ENCODE data around the gene EIF4E2. TPM values are rescaled to one million over a fixed set of nuclear protein-coding genes. Genes with fewer than 3 reads are reported as not detected.

EIF4E2 gene
- total and polyA plus RNA-seq, 2 of the 13 experiments (the other 11 are each of a cell fraction or from before 2014, with no cell fraction given) = 25.0 to 101 TPM

DNA sequence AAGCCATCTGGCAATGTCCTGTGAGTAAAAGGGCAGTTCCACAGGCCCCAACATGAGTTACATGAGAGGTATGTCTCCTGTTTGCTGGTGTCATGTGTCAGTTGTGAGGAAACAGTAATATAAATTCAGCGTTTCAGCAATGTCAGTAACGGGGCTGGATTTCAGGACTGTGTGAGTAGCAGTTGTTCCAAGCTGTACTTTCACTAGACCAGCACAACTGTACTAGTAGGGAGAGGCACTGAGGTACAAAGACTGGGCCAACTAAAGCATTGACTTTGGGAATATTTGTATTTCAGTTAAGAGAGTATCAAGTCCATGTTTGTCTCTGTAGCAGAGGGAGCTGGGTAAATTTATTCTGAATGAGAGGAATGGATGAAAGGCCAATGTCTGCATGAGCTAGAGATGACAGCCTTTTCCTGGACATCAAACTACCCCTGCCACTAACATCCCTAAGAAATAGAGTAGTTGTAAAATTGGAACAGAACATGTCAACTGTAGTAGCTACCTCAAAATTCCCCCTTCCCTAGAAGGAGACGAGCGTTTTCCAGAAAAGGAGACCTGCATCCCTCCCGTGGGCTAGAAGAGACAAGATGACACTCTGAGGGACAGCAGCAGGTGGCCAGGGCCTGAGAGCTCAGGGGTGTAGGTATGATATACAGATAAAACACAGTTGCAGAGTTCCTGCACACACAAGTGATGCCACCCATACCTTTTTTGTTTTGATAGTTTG is 24.4 kb downstream of the EIF4E2 start (continued):
- TF ChIP-seq, protein P1, sequence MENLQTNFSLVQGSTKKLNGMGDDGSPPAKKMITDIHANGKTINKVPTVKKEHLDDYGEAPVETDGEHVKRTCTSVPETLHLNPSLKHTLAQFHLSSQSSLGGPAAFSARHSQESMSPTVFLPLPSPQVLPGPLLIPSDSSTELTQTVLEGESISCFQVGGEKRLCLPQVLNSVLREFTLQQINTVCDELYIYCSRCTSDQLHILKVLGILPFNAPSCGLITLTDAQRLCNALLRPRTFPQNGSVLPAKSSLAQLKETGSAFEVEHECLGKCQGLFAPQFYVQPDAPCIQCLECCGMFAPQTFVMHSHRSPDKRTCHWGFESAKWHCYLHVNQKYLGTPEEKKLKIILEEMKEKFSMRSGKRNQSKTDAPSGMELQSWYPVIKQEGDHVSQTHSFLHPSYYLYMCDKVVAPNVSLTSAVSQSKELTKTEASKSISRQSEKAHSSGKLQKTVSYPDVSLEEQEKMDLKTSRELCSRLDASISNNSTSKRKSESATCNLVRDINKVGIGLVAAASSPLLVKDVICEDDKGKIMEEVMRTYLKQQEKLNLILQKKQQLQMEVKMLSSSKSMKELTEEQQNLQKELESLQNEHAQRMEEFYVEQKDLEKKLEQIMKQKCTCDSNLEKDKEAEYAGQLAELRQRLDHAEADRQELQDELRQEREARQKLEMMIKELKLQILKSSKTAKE (CRISPR knock-in tag; IDR thresholded peaks at IDR 0.05; ENCODE audit: borderline replicate concordance) = no peak
- TF ChIP-seq MAF1 (CRISPR knock-in tag; IDR thresholded peaks at IDR 0.05; ENCODE audit: borderline replicate concordance) = no peak
- TF ChIP-seq ZNF44 (CRISPR knock-in tag; IDR thresholded peaks at IDR 0.05) = no peak
- no peak for TF ChIP-seq KDM1A (CRISPR knock-in tag; IDR thresholded peaks at IDR 0.05)
- TF ChIP-seq SIX1 (CRISPR knock-in tag; IDR thresholded peaks at IDR 0.05; ENCODE audit: borderline replicate concordance) = peak; percentile 51; the same call in 1 of the 2 replicates
- peak; percentile 70; the same call in 1 of the 2 replicates for TF ChIP-seq ZSCAN29 (CRISPR knock-in tag; conservative IDR thresholded peaks at IDR 0.05)
- peak; percentile 62 for TF ChIP-seq SAP130 (CRISPR knock-in tag; IDR thresholded peaks at IDR 0.05; ENCODE audit: low read depth)
- TF ChIP-seq RBAK (CRISPR knock-in tag; IDR thresholded peaks at IDR 0.05) = no peak
- TF ChIP-seq ZMAT3 (CRISPR knock-in tag; conservative IDR thresholded peaks at IDR 0.05) = peak; percentile 73; the same call in 1 of the 2 replicates
- peak; percentile 44; the same call in 1 of the 2 replicates for TF ChIP-seq SALL1 (CRISPR knock-in tag; IDR thresholded peaks at IDR 0.05)
- no peak for TF ChIP-seq ZNF644 (CRISPR knock-in tag; IDR thresholded peaks at IDR 0.05; ENCODE audit: low read depth)
- TF ChIP-seq ZNF672 (CRISPR knock-in tag; IDR thresholded peaks at IDR 0.05) = no peak
- TF ChIP-seq, protein P2, sequence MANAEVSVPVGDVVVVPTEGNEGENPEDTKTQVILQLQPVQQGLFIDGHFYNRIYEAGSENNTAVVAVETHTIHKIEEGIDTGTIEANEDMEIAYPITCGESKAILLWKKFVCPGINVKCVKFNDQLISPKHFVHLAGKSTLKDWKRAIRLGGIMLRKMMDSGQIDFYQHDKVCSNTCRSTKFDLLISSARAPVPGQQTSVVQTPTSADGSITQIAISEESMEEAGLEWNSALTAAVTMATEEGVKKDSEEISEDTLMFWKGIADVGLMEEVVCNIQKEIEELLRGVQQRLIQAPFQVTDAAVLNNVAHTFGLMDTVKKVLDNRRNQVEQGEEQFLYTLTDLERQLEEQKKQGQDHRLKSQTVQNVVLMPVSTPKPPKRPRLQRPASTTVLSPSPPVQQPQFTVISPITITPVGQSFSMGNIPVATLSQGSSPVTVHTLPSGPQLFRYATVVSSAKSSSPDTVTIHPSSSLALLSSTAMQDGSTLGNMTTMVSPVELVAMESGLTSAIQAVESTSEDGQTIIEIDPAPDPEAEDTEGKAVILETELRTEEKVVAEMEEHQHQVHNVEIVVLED (CRISPR knock-in tag; IDR thresholded peaks at IDR 0.05; ENCODE audit: borderline replicate concordance) = peak; percentile 26; the same call in 1 of the 2 replicates
- no peak for TF ChIP-seq CENPT (CRISPR knock-in tag; IDR thresholded peaks at IDR 0.05; ENCODE audit: low read depth)
- TF ChIP-seq, protein P3, sequence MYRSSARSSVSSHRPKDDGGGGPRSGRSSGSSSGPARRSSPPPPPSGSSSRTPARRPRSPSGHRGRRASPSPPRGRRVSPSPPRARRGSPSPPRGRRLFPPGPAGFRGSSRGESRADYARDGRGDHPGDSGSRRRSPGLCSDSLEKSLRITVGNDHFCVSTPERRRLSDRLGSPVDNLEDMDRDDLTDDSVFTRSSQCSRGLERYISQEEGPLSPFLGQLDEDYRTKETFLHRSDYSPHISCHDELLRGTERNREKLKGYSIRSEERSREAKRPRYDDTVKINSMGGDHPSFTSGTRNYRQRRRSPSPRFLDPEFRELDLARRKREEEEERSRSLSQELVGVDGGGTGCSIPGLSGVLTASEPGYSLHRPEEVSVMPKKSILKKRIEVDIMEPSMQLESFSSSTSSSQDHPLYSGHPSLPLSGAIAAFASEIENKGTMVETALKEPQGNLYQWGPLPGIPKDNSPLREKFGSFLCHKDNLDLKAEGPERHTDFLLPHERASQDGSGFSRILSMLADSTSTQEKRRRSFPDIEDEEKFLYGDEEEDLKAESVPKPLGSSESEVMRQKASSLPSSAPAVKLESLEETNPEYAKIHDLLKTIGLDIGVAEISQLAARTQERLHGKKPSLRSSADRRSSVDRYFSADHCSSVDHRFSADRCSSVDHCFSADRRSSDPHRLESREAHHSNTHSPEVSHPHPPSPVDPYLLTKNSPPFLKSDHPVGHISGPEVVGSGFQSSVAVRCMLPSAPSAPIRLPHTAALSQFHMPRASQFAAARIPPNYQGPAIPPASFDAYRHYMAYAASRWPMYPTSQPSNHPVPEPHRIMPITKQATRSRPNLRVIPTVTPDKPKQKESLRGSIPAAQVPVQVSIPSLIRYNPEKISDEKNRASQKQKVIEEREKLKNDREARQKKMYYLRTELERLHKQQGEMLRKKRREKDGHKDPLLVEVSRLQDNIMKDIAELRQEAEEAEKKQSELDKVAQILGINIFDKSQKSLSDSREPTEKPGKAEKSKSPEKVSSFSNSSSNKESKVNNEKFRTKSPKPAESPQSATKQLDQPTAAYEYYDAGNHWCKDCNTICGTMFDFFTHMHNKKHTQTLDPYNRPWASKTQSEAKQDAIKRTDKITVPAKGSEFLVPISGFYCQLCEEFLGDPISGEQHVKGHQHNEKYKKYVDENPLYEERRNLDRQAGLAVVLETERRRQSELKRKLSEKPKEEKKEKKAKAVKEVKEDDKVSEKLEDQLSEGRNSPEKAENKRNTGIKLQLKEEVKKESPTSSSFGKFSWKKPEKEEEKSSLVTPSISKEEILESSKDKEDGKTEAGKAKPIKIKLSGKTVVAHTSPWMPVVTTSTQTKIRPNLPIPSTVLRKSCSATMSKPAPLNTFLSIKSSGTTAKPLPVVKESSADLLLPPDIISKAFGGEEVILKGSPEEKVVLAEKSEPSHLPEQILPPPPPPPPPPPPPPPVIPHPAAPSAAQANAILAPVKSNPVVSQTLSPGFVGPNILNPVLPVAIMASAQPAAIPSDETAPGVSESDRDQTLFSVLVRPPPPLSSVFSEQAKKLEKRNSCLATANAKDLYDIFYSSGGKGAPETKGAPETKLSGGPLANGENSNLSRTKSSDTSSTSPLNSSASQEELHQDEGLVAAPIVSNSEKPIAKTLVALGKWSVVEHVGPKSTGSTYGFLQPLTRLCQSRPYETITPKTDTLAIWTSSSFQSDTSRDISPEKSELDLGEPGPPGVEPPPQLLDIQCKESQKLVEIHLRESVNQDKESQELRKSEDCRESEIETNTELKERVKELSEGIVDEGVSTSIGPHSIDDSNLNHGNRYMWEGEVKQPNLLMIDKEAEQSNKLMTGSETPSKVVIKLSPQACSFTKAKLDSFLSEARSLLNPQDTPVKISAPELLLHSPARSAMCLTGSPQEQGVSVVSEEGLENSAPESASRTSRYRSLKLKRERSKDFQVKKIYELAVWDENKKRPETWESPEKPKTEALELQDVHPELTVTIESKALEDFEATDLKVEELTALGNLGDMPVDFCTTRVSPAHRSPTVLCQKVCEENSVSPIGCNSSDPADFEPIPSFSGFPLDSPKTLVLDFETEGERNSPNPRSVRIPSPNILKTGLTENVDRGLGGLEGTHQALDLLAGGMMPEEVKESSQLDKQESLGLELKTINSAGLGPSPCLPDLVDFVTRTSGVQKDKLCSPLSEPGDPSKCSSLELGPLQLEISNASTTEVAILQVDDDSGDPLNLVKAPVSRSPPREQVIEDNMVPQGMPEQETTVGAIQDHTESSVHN (CRISPR knock-in tag; IDR thresholded peaks at IDR 0.05) = no peak
- TF ChIP-seq, protein P4, sequence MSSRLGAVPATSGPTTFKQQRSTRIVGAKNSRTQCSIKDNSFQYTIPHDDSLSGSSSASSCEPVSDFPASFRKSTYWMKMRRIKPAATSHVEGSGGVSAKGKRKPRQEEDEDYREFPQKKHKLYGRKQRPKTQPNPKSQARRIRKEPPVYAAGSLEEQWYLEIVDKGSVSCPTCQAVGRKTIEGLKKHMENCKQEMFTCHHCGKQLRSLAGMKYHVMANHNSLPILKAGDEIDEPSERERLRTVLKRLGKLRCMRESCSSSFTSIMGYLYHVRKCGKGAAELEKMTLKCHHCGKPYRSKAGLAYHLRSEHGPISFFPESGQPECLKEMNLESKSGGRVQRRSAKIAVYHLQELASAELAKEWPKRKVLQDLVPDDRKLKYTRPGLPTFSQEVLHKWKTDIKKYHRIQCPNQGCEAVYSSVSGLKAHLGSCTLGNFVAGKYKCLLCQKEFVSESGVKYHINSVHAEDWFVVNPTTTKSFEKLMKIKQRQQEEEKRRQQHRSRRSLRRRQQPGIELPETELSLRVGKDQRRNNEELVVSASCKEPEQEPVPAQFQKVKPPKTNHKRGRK (CRISPR knock-in tag; IDR thresholded peaks at IDR 0.05) = no peak

Measured in HepG2 (cell line).